ENCODE measurements around the gene NEO1. TPM values are rescaled to one million over a fixed set of nuclear protein-coding genes. Genes with fewer than 3 reads are reported as not detected.

The NEO1 gene
- total and polyA plus RNA-seq, 4 donors: 1.6 to 9.9 (median 5.8) TPM

DNA sequence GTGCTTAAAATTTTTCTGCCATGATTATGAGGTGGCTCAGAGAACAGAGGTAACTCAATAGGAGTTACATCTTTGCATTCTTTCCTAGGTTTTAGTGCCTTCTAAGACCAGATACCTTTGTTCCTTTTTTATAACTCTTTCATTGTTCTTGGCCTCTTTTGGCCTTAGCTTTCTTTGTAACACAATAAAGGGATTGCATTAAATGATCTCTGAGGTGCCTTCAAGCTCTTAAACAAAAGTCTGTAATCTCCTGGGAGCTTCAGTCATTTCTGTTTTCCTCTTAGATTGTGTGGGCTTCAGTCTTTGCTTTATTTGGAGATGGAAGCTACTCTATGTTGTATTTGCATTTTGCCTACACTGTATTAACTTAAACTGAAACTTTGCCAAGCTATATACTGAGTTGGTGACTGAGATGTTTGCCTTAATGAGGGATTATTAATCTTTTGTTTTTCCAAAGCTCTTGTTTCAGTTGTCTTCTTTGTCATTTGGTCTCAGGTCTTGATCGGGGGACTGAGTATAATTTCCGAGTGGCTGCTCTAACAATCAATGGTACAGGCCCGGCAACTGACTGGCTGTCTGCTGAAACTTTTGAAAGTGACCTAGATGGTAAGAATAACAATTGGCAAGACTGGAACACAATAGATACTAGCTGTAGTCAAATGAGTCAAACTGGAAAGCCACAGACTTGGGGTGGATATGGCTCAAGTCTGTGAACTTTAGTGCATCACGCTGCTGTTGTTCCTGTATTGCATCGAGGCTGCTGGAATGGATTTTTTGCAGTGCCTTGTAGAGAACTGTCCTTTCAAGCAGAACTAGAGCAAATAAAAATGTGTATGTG lies 206.2 kb downstream of the NEO1 start:
- H3K27ac ChIP-seq (ENCODE audit: low read depth in 1 of 2, low read length in 2 of 2): no peak overlapping the region
- no peak overlapping the region for H3K4me3 ChIP-seq (ENCODE audit: low read depth in 1 of 3, low read length in 3 of 3)
- peaks cover 0 to 23% (median 9%) of the 10 kb centered on the region in 4 donors for H3K36me3 ChIP-seq (ENCODE audit: control insufficient read depth in 4 of 4, insufficient read depth in 3 of 4, low read depth in 1 of 4, low read length in 3 of 4)
- H3K4me1 ChIP-seq (ENCODE audit: control insufficient read depth in 4 of 4, insufficient read depth in 4 of 4, low read length in 3 of 4): no peaks in the 10 kb centered on the region
- H3K9me3 ChIP-seq (ENCODE audit: control insufficient read depth in 4 of 4, low read length in 3 of 4): no peaks in the 10 kb centered on the region
- TF ChIP-seq NR2F2 (IDR thresholded peaks at IDR 0.05): no peak
- TF ChIP-seq, protein P1, sequence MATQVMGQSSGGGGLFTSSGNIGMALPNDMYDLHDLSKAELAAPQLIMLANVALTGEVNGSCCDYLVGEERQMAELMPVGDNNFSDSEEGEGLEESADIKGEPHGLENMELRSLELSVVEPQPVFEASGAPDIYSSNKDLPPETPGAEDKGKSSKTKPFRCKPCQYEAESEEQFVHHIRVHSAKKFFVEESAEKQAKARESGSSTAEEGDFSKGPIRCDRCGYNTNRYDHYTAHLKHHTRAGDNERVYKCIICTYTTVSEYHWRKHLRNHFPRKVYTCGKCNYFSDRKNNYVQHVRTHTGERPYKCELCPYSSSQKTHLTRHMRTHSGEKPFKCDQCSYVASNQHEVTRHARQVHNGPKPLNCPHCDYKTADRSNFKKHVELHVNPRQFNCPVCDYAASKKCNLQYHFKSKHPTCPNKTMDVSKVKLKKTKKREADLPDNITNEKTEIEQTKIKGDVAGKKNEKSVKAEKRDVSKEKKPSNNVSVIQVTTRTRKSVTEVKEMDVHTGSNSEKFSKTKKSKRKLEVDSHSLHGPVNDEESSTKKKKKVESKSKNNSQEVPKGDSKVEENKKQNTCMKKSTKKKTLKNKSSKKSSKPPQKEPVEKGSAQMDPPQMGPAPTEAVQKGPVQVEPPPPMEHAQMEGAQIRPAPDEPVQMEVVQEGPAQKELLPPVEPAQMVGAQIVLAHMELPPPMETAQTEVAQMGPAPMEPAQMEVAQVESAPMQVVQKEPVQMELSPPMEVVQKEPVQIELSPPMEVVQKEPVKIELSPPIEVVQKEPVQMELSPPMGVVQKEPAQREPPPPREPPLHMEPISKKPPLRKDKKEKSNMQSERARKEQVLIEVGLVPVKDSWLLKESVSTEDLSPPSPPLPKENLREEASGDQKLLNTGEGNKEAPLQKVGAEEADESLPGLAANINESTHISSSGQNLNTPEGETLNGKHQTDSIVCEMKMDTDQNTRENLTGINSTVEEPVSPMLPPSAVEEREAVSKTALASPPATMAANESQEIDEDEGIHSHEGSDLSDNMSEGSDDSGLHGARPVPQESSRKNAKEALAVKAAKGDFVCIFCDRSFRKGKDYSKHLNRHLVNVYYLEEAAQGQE (IDR thresholded peaks at IDR 0.05): no peak
- TF ChIP-seq HNF4G (IDR thresholded peaks at IDR 0.05): no peak
- TF ChIP-seq EGR1 (IDR thresholded peaks at IDR 0.05; ENCODE audit: low read depth in 2 of 2): no peak
- TF ChIP-seq, protein P2, sequence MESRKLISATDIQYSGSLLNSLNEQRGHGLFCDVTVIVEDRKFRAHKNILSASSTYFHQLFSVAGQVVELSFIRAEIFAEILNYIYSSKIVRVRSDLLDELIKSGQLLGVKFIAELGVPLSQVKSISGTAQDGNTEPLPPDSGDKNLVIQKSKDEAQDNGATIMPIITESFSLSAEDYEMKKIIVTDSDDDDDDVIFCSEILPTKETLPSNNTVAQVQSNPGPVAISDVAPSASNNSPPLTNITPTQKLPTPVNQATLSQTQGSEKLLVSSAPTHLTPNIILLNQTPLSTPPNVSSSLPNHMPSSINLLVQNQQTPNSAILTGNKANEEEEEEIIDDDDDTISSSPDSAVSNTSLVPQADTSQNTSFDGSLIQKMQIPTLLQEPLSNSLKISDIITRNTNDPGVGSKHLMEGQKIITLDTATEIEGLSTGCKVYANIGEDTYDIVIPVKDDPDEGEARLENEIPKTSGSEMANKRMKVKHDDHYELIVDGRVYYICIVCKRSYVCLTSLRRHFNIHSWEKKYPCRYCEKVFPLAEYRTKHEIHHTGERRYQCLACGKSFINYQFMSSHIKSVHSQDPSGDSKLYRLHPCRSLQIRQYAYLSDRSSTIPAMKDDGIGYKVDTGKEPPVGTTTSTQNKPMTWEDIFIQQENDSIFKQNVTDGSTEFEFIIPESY (IDR thresholded peaks at IDR 0.05): no peak
- H3K9ac ChIP-seq (ENCODE audit: low read depth in 1 of 2, low read length in 2 of 2): no peak overlapping the region
- 95% methylated on average over 5 of the region's 5 CpGs for WGBS
- H3K27me3 ChIP-seq (ENCODE audit: control insufficient read depth in 4 of 4, insufficient read depth in 4 of 4, low read length in 3 of 4): no peaks in the 10 kb centered on the region
- no peak for DNase-seq (ENCODE audit: low spot score)

DNA sequence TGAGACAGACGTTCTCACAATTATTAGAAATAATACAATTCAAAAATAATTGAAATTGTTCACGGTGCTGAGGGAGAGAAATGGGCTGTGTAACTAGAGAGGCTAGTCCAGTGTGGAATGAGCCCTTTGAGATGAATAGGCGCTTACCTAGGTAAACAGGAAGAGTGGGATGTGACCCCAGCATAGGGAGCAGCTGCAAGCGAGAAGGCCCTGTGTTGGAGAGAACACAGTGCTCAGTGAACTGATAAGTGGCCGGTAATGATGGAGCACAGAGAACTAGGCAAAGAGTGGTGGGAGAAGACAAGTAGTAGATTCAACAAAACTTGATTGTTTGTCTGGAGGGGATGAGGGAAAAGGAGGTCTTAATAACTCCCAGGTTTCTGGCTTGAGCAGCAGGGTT lies 212.6 kb downstream of the NEO1 start:
- Histone ChIP-seq H3K36me3 (ENCODE audit: control insufficient read depth in 4 of 4, insufficient read depth in 3 of 4, low read depth in 1 of 4, low read length in 3 of 4) (peaks cover 0 to 11% (median 3%) of the 10 kb centered on the region in 4 donors), H3K9me3 (ENCODE audit: control insufficient read depth in 4 of 4, low read length in 3 of 4) (no peaks in the 10 kb centered on the region), H3K27ac (ENCODE audit: low read depth in 1 of 2, low read length in 2 of 2) (no peak overlapping the region), H3K4me1 (ENCODE audit: control insufficient read depth in 4 of 4, insufficient read depth in 4 of 4, low read length in 3 of 4) (no peaks in the 10 kb centered on the region), H3K27me3 (ENCODE audit: control insufficient read depth in 4 of 4, insufficient read depth in 4 of 4, low read length in 3 of 4) (no peaks in the 10 kb centered on the region), H3K4me3 (ENCODE audit: low read depth in 1 of 3, low read length in 3 of 3) (no peak overlapping the region), H3K9ac (ENCODE audit: low read depth in 1 of 2, low read length in 2 of 2) (no peak overlapping the region)
- WGBS: 88% methylated on average over 5 of the region's 5 CpGs
- TF ChIP-seq RAD21 (IDR thresholded peaks at IDR 0.05): no peak
- TF ChIP-seq HNF4A (conservative IDR thresholded peaks at IDR 0.05): no peak
- TF ChIP-seq, protein P3, sequence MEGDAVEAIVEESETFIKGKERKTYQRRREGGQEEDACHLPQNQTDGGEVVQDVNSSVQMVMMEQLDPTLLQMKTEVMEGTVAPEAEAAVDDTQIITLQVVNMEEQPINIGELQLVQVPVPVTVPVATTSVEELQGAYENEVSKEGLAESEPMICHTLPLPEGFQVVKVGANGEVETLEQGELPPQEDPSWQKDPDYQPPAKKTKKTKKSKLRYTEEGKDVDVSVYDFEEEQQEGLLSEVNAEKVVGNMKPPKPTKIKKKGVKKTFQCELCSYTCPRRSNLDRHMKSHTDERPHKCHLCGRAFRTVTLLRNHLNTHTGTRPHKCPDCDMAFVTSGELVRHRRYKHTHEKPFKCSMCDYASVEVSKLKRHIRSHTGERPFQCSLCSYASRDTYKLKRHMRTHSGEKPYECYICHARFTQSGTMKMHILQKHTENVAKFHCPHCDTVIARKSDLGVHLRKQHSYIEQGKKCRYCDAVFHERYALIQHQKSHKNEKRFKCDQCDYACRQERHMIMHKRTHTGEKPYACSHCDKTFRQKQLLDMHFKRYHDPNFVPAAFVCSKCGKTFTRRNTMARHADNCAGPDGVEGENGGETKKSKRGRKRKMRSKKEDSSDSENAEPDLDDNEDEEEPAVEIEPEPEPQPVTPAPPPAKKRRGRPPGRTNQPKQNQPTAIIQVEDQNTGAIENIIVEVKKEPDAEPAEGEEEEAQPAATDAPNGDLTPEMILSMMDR (IDR thresholded peaks at IDR 0.05; ENCODE audit: low read depth, low read length, missing input control): no peak
- no peak for TF ChIP-seq RXRA (IDR thresholded peaks at IDR 0.05)
- no peak for TF ChIP-seq SP1 (IDR thresholded peaks at IDR 0.05)
- TF ChIP-seq, protein P1 (IDR thresholded peaks at IDR 0.05): no peak
- TF ChIP-seq HNF4G (IDR thresholded peaks at IDR 0.05): no peak
- no peak for TF ChIP-seq NR2F2 (IDR thresholded peaks at IDR 0.05)
- no peak for TF ChIP-seq TAF1 (conservative IDR thresholded peaks at IDR 0.05)
- TF ChIP-seq FOXA2 (IDR thresholded peaks at IDR 0.05): no peak
- TF ChIP-seq, protein P4, sequence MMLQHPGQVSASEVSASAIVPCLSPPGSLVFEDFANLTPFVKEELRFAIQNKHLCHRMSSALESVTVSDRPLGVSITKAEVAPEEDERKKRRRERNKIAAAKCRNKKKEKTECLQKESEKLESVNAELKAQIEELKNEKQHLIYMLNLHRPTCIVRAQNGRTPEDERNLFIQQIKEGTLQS (IDR thresholded peaks at IDR 0.05): no peak
- DNase-seq (ENCODE audit: low spot score): no peak
